Type B pancreatic cell (in vitro differentiated cells): ENCODE measurements around the gene SQOR. TPM values are rescaled to one million over a fixed set of nuclear protein-coding genes. Genes with fewer than 3 reads are reported as not detected.

Experiments used
- DNase-seq: peaks from one replicate; pipeline ENCODE4 v3.0.0; 2021; ENCODE audit warnings: mixed read lengths; ENCODE audit not compliant: unreplicated experiment; ENCODE audit errors: extremely low spot score
- H3K27ac Mint-ChIP-seq: 2 replicates; pipeline ENCODE4 v1.8.0; 2021; ENCODE audit warnings: mild to moderate bottlenecking, mixed read lengths
- H3K27me3 Mint-ChIP-seq: 2 replicates; pipeline ENCODE4 v1.8.0; 2021; ENCODE audit warnings: mixed read lengths
- H3K36me3 Mint-ChIP-seq: 2 replicates; pipeline ENCODE4 v1.8.0; 2021; ENCODE audit warnings: mixed read lengths
- H3K4me1 Mint-ChIP-seq: one replicate; pipeline ENCODE4 v1.8.0; 2021; ENCODE audit warnings: mixed read lengths; ENCODE audit not compliant: unreplicated experiment
- H3K4me3 Mint-ChIP-seq: 2 replicates; pipeline ENCODE4 v1.8.0; 2021; ENCODE audit warnings: mild to moderate bottlenecking, mixed read lengths
- H3K9me3 Mint-ChIP-seq: 2 replicates; pipeline ENCODE4 v1.8.0; 2021; ENCODE audit warnings: mixed read lengths
- CTCF ChIP-seq: fragments of 200-600 bp; sonication (generic); conservative IDR thresholded peaks from 2 replicates; pipeline ENCODE4 v1.5.0; 2021; ENCODE audit warnings: antibody characterized with exemption, mild to moderate bottlenecking
- total RNA-seq: library from RNA; stranded (reverse); gene quantifications from 2 replicates; pipeline ENCODE4 v1.2.1, GENCODE V29; 2021; ENCODE audit warnings: low replicate concordance

Gene SQOR
- total RNA-seq, 1 donor from 2014 or later, result 6.7 TPM

GRCh38 chr15:45612790-45613415 is 21.9 kb upstream of the SQOR start:
- Mint-ChIP-seq H3K27ac (no peak overlapping the region), H3K36me3 (no peaks in the 10 kb centered on the region), H3K27me3 (no peaks in the 10 kb centered on the region), H3K4me3 (no peak overlapping the region), H3K4me1 (no peaks in the 10 kb centered on the region), H3K9me3 (no peaks in the 10 kb centered on the region)
- no peak for TF ChIP-seq CTCF
- DNase-seq, result no peak

GRCh38 chr15:45616901-45617323 is 17.9 kb upstream of the SQOR start:
- TF ChIP-seq CTCF, result no peak
- no peaks in the 10 kb centered on the region for H3K4me1 Mint-ChIP-seq
- H3K36me3 Mint-ChIP-seq, result no peaks in the 10 kb centered on the region
- H3K9me3 Mint-ChIP-seq, result no peaks in the 10 kb centered on the region
- DNase-seq, result no peak
- peak overlapping the region; percentile 83 for H3K27ac Mint-ChIP-seq
- H3K4me3 Mint-ChIP-seq, result no peak overlapping the region
- peaks cover 5% of the 10 kb centered on the region for H3K27me3 Mint-ChIP-seq

- Mint-ChIP-seq H3K4me3 (no peak overlapping the region), H3K9me3 (no peaks in the 10 kb centered on the region), H3K36me3 (no peaks in the 10 kb centered on the region), H3K27me3 (peaks cover 12% of the 10 kb centered on the region), H3K4me1 (no peaks in the 10 kb centered on the region), H3K27ac (no peak overlapping the region)
- peak; percentile 37 for TF ChIP-seq CTCF
- DNase-seq, result no peak
These were observed 16.0 kb upstream of the SQOR start for GRCh38 chr15:45618813-45619212.

GRCh38 chr15:45628136-45628535 is 6.7 kb upstream of the SQOR start:
- no peak for TF ChIP-seq CTCF
- Mint-ChIP-seq H3K4me1 (no peaks in the 10 kb centered on the region), H3K4me3 (no peak overlapping the region), H3K27ac (no peak overlapping the region), H3K9me3 (peaks cover 9% of the 10 kb centered on the region), H3K36me3 (no peaks in the 10 kb centered on the region), H3K27me3 (peaks cover 22% of the 10 kb centered on the region)
- no peak for DNase-seq

GRCh38 chr15:45630917-45631691 is 3.7 kb upstream of the SQOR start:
- TF ChIP-seq CTCF, result no peak
- Mint-ChIP-seq H3K4me1 (peaks cover 8% of the 10 kb centered on the region), H3K4me3 (peak overlapping the region; percentile 62), H3K27ac (peak overlapping the region; percentile 5), H3K9me3 (peaks cover 9% of the 10 kb centered on the region), H3K27me3 (peaks cover 35% of the 10 kb centered on the region), H3K36me3 (no peaks in the 10 kb centered on the region)
- no peak for DNase-seq
